DMS79 treated with DMSO at 0.1 percent for 48 hours (cell line): ENCODE measurements around the gene BICD1.
"Not testable (repeated sequence)": the region's sequence is repeated elsewhere in the genome, so short reads cannot be mapped to it uniquely, and the experiment has no call there.

ENCODE experiments used
- DNase-seq: peaks from one replicate; lab custom pipeline; 2025; lab: John Stamatoyannopoulos, UW

The BICD1 gene

GRCh38 chr12:32106517-32107358, at the start of gene BICD1:
TSS of gene BICD1 (plus strand) at chr12:32106847. CDS start at chr12:32107332, 485 bp downstream.
- DNase-seq: peak; percentile 78

DNA sequence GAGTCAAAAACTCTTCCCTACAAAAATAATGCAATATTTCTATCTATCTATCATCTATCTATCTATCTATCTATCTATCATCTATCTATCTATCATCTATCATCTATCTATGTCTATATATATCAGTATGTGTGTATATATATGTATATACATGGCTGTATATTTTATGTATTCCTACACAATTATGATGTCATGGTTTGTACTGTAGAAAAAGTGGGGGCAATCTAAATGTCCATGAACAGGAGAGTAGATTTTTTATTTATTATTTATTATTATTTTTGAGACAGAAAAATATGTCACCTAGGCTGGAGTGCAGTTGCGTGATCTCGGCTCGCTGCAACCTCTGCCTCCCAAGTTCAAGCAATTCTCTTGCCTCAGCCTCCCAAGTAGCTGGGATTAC, 45.6 kb upstream of the BICD1 start:
- DNase-seq: no peak

DNA sequence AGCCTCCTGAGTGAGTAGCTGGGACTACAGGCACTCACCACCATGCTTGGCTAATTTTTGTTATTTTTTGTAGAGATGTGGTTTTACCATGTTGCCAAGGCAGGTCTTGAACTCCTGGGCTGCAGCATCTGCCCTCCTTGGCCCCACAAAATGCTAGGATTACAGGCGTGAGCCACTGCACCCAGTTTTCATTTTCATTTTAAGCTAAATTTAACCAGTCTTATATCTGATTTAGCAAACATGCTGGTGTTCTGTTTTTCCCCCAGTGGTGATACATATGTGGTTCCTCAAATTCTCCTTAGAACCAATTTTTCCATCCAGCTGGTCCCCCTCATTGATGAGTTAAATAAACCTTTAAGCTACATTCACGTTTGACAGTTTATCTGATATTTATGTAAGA, 43.8 kb upstream of the BICD1 start:
- DNase-seq: no peak

DNA sequence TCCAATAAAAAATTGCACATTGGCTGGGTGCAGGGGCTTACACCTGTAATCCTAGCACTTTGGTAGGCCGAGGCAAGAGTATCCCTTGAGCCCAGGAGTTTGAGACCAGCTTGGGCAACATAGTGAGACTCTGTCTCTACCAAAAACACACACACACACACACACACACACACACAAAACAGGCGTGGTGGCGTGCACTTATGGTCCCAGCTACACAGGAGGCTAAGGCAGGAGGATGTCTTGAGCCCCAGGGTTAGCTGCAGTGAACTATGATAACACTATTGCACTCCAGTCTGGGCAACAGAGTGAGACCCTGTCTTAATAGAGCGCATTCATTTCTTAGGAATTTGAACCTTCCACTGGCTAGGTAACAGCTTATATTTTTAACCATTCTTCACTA, 42.9 kb upstream of the BICD1 start:
- no peak for DNase-seq

DNA sequence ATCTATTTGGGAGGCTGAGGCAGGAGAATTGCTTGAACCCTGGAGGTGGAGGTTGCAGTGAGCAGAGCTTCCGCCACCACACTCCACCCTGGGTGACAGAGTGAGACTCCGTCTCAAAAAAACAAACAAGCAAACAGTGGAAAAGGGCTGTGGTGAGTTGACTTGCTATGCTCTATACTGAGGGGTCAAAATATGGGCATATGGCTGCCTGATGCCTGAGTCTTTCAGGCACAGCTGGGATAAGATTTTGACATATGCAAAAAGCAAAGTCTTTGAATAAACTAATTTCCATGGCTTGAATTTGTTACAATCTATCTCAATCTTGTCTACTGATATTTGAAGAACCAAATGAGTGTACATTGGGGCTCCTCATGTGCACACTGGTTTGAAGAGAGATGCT, 40.4 kb upstream of the BICD1 start:
- DNase-seq: no peak

DNA sequence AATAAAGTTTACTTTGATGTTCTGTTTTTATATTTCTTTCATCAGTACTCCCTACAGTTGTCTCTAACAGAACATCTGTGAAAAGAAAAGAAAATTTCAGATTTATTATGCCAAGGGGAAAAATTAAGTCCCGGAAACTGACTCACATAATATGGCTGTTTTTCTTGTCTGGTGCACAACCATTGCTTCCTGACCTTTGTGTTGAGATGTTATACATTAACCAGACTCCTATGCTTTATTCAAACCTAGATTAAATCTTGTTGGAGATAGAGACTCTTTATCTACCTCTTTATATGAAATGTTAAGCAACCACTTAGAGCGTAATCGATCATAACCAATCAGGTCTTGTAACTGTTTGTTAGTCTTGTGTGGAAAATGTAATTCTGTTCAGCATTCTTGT, 37.6 kb upstream of the BICD1 start:
- no peak for DNase-seq

DNA sequence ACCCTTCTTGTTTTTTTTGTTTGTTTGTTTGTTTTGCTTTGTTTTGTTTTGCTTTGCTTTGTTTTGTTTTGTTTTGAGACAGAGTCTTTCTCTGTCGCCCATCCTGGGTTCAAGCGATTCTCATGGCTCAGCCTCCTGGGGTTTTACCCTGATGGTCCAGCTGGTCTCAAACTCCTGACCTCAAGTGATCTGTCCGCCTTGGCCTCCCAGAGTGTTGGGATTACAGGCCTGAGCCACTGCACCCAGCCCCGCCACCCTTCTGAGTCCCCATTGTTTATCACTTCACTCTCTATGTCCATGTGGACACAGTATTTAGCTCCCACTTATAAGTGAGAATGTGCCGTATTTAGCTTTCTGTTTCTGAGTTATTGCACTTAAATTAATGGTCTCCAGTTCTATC, 36.9 kb upstream of the BICD1 start:
- no peak for DNase-seq

DNA sequence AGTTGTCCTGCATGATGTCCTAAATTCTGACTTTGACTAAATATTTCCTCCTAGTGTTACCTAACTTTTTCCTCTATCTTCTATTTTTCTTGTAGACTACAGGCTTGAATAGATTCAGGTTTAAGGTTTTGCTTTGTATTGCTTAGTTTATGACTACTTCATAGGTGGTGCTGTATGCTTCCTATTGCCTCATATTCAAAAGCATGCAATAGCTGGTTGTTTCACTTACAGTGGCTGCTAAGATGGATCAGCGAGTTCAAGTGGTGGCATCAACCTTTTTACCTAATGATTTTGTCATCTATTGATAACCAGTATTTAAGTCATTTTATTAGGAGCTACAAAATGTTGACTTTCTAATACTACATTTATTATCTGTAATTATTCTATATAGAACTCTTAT, 36.3 kb upstream of the BICD1 start:
- no peak for DNase-seq

DNA sequence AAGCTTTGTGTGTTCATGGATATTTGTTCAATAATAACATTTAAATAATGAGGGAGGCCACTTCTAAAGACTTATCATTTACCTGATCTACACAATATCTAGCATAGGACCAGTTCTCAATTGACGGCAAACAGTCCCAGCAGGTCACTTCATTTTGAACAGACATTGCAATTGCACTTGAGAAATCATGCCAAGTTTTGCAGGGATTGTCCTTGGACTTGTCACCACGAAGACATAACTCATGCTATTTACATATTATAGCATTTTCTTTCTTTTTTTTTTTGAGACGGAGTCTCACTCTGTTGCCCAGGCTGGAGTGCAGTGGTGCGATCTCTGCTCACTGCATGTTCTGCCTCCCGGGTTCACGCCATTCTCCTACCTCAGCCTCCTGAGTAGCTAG, 34.5 kb upstream of the BICD1 start:
- DNase-seq: no peak

DNA sequence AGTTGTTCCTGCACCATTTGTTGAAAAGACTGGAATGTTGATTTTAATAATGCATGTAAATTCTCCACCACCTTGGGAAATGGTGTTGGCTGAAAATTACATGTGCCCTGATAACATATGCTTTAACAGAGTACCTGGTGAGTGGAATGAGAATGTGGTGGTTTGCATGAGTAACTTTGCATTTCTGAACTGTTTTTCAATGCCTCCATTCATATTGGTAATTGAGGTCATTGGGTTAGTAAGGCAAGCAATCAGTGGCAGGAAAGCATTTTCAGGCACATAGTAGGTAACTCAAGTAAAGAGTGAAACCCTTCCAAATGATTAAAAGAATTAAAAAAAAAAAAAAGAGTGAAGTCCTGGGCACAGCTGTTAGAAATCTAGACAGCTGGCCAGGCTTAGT, 32.2 kb upstream of the BICD1 start:
- DNase-seq: no peak

- DNase-seq: peak; percentile 74
Observed at GRCh38 chr12:32076941-32077340, 29.7 kb upstream of the BICD1 start.

DNA sequence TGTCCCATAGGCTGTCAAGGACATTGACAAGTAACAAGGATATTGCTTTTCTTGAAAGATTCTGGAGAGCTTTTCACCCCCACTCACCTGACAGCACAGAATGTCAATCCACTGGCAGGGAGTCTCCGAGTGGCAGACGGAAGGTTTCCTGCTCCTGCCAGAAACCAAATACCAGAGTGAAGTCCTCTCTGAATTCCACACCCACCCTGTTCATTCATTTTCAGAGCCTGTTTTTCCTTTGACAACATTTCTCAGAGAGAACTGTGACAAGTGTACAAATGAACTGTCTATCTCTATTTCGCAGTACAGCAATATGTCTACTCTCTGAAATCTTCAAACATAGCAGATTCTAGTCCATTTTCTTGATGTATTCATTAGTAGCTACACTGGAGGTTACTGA, 26.2 kb upstream of the BICD1 start:
- no peak for DNase-seq

DNA sequence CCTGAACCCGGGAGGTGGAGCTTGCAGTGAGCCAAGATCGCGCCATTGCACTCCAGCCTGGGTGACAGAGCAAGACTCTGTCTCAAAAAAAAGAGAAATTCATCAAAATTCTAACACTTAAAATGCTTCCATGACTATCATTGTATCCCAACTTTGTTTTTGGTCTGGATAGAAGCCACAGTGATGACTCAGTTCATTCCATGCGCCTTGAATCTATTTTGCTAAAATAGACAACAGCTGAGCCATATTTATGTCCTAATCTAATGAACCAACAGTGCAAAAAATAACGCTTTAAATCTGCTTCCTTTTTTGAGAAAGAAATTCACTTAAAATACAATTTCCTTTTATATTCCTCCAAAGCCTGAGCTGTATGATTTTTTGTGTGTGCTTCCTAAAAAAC, 23.2 kb upstream of the BICD1 start:
- DNase-seq: no peak

GRCh38 chr12:32084017-32084688, 22.5 kb upstream of the BICD1 start:
- DNase-seq: no peak

DNA sequence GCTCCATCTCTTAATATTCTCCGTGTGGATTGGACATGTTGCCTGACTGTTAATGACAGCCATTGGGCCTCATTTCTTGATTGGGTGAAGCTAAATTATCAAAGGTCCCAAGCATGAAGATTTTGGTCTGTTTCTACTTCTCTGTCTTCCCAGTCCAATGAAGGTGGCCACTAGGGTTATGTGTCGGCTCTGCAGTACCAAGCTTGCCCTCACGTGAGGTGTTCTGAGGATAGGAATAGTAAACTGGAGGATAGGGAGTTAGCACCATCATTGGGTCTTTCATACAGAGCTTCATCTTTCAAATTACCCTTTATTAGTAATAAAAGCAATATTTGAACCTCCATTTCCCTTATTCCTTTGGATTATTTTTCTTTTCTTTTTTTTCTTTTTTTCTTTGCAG, 21.9 kb upstream of the BICD1 start:
- DNase-seq: no peak

DNA sequence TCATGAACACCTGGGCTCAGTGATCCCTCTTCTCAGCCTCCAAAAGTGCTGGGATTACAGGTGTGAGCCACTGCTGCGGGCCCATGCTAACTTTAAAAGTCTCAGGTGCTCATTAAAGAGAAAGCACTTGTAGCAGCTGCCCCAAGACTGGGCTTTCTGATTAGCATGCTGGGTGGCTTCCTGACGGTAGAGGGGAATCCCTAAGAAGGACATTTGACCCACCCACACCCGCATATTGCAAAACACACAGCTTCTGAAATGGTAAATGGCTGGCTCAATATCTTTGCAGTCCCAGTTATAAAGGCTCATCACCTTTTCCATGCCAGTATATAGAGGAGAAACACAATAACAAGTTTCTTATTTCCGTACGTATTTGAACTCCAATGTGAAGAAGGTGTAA, 19.3 kb upstream of the BICD1 start:
- DNase-seq: no peak

- DNase-seq: no peak
Observed at GRCh38 chr12:32089156-32089555, 17.5 kb upstream of the BICD1 start.

DNA sequence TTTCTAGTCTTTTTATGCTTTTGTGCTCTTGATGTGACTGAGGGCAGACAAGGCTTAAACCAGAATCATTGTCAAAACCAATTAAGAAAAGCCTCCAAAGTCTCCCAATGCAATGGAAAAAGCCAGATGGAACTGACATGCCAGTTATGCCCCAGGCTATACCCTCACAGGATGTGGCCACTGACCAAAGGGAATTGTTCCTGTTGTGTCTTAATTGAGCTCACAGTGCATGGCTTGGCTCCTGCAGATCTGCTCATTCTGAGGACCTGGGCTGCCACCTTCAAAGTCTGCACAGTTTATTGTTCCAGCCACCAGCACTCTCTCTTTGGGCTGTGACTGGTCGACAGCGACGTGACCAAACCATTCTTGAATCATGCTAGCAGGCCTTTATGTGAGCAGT, 17.1 kb upstream of the BICD1 start:
- no peak for DNase-seq

GRCh38 chr12:32091696-32092095, 15.0 kb upstream of the BICD1 start:
- no peak for DNase-seq

- DNase-seq: no peak
Observed at GRCh38 chr12:32098112-32098511, 8.5 kb upstream of the BICD1 start.

GRCh38 chr12:32099275-32099674, 7.4 kb upstream of the BICD1 start:
- not testable (repeated sequence) for DNase-seq

GRCh38 chr12:32100361-32100760, 6.3 kb upstream of the BICD1 start:
- no peak for DNase-seq

GRCh38 chr12:32100888-32101287, 5.8 kb upstream of the BICD1 start:
- DNase-seq: no peak

- DNase-seq: no peak
Observed at GRCh38 chr12:32102234-32102633, 4.4 kb upstream of the BICD1 start.
